Measurements from ENCODE around the gene RAB4B.
A peak's percentile ranks its signal among the peaks of the same experiment; 100 is the strongest.
"Not testable (repeated sequence)": the region's sequence is repeated elsewhere in the genome, so short reads cannot be mapped to it uniquely, and the experiment has no call there.

The RAB4B gene

GRCh38 chr19:40803857-40804782 lies 26.1 kb downstream of the RAB4B start:
- DNase-seq (ENCODE audit: low spot score) = peak; percentile 71

DNA sequence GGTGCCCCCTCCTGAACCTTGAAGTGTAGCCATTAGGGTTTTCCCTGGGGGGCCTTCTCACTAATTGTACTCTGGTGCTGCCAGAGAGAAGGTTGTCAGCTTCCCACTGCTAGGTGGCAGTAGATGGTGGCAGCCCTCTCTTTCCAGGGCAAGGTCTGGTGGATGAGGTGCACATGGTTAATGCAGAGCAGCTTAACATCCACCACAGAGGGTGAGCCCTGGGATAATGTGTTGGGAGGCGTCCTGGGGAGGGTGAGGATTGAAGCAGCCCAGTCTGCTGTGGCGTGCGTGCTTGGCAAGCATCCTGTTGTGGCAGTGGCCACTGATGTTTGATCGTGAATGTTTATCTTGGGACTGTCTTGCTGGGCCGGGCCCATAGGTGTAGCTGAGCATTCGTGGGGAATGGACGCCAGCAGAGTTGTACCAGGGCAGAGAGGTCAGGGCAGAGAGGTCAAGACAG lies 26.8 kb downstream of the RAB4B start:
- DNase-seq (ENCODE audit: low spot score) = no peak

DNA sequence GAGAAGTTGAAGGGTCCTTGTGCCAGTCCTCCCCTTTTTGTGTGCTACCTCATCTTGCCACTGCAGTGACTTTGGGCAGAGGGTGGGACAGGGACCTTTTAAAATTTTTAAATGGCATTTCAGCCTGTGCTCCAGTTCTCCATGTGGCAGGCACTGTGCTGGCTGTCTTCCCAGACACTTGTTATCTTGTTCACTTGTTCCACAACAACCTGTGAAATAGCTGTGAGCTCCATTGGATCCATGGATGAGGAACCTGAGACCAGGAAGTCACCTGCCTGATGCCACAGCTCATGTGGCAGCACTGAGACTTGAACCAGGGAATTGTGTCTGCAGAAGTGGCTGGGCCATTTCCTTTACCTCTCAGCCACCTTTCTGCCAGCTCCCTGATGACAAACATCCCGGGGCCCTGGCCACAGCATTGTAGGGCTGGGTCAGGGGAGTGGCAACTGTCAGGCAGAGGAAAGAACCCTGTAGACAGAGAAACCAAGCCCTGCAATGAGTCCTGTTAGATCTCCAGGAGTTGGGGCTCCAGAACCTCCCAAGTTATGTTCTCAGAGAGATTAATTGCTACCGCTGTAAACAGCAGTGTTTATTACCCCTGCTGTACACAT lies 27.3 kb downstream of the RAB4B start:
- no peak for DNase-seq (ENCODE audit: low spot score)

DNA sequence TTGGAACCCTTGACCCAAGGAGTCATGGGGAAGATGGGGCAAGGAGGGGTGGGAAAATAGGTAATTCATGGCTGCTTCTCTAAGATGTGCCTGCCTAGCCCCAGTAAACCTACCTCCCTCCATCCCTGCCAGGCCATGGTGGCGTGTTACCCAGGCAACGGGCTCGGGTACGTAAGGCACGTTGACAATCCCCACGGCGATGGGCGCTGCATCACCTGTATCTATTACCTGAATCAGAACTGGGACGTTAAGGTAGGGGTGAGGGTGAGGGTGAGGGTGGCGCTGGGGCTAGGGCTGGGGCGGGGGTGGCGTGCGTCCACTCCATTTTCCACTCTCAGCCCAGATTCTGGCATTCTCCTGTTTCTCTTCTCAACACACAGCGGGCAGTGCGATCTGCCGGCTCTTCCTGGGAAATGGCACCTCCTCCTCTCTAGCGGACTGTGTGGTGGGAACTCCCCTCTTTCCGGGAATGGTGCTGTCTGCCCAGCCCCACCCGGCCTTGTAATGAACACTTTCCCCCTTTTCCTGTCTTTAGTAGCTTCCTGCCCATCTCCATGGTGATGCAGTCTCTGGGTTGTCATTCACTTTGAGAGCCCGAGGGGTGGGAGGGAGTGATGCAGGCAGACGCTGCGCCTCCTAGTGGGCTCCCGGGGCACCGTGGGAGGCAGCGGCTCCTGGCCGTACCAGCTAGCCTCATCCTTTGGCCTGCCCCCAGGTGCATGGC lies 28.5 kb downstream of the RAB4B start:
- peak; percentile 87 for DNase-seq (ENCODE audit: low spot score)

GRCh38 chr19:40807147-40808020 lies 29.3 kb downstream of the RAB4B start:
- DNase-seq (ENCODE audit: low spot score) = no peak

GRCh38 chr19:40808021-40808325 lies 29.9 kb downstream of the RAB4B start:
- DNase-seq (ENCODE audit: low spot score) = no peak

DNA sequence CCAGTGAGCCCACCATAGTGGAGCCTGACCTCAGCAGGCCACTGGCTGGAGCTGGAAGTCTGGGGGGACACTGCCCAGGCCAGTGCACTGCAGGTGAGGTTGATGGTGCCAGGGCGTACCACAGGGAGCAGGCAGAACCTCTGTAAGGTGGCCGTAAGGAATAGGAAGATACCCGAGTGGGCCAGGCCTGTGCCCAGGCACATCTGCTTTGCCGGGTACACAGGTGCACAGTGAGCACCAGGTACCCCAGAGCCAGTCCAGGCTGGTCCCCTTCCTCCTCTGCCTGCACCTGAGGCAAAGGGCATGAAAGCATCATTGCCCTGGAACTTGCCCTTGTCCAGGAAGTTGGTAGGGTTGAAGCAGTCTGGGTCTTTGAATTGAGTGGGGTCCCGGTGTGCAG lies 30.4 kb downstream of the RAB4B start:
- DNase-seq (ENCODE audit: low spot score) = no peak

DNA sequence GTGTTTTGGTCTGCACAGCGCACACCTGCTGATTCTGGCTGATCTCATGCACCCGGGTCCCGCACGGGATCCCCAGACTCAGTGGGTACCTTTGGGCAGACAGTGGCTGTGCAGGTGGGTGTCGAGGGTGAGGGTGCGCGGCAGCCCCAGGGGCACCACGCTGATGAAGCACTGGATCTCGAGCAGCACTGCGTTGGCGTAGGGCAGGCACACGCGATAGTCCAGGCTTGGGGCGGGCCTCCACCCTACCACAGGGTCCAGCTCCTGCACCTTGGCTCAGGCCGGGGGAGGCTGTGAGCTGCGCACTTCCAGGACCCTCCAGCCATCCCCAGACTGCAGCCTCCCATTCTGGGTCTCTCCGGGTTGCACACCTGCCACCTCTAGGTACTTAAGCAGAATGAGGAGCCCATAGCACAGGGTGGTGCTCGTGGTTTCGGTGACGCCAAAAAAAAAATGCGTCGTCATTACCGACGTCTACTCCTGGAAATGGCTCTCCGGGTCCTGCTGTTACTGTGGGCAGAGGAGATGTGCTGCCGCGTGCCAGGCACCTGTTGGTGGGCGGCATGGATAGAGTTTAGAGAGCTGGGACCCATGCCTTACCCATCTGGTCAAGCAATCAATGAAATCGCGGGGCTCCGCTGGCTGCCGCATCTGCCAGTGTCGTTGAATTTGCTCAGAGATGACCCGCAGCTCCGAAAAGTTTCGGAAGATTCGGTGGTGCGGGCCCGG lies 31.5 kb downstream of the RAB4B start:
- no peak for DNase-seq (ENCODE audit: low spot score)

- no peak for DNase-seq (ENCODE audit: low spot score)
These were observed 32.1 kb downstream of the RAB4B start for GRCh38 chr19:40810160-40810559.

- not testable (repeated sequence) for DNase-seq (ENCODE audit: low spot score)
These were observed 32.8 kb downstream of the RAB4B start for GRCh38 chr19:40810649-40811408.

GRCh38 chr19:40811478-40812341 lies 33.7 kb downstream of the RAB4B start:
- no peak for DNase-seq (ENCODE audit: low spot score)

DNA sequence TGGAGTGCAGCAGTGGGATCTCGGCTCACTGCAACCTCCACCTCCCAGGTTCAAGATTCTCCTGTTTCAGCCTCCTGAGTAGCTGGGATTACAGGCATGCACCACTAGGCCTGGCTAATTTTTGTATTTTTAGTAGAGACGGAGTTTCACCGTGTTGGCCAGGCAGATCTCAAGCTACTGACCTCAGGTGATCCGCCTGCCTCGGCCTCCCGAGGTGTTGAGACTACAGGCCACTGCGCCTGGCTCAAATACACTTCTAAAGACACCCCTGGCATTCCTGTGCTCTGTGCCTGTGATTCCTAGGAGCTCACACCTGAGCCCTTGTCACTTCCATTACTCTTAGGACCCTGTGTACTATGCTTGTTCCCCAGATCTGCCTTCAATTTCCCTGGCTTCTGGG lies 34.5 kb downstream of the RAB4B start:
- DNase-seq (ENCODE audit: low spot score) = not testable (repeated sequence)

- no peak for DNase-seq (ENCODE audit: low spot score)
These were observed 35.1 kb downstream of the RAB4B start for GRCh38 chr19:40813182-40813581.

DNA sequence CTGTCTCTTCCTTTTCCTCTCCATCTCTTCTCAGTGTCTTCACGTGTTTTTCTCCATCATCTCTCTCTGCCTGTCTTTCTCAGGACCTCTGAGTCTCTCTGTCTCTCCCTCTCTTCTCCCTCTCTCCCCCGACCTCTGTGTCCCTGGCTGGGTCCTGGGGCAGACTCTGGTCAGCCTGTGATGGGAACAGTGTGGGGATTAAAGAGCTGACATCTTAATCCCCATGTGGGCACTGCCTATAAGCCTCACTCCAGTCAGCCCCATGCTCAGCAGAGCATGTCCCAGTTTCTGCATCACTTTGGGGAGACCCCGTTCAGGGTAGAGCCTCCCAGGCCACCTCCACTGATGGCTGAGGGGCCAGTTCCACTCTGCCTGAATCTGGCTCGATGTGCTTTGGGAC lies 37.2 kb downstream of the RAB4B start:
- no peak for DNase-seq (ENCODE audit: low spot score)

- DNase-seq (ENCODE audit: low spot score) = not testable (repeated sequence)
These were observed 40.7 kb downstream of the RAB4B start for GRCh38 chr19:40818480-40819399.

- DNase-seq (ENCODE audit: low spot score) = not testable (repeated sequence)
These were observed 41.6 kb downstream of the RAB4B start for GRCh38 chr19:40819479-40820234.

GRCh38 chr19:40822161-40822560 lies 44.1 kb downstream of the RAB4B start:
- no peak for DNase-seq (ENCODE audit: low spot score)
